Stimulated activated CD8-positive, alpha-beta memory T cell treated with anti-CD3 and anti-CD28 coated beads, Interleukin-7, amount 100 ng/mL, for 48 hours (primary cell): ENCODE data around the gene BSND.
"Not testable (repeated sequence)": the region's sequence is repeated elsewhere in the genome, so short reads cannot be mapped to it uniquely, and the experiment has no call there.

Experiments used
- DNase-seq, 2 donors: peaks; one replicate each; pipeline ENCODE4 v3.0.0-alpha.2; 2020; ENCODE audit warnings: low read depth in 1 of 2; ENCODE audit errors: extremely low read depth in 1 of 2

Gene BSND

DNA sequence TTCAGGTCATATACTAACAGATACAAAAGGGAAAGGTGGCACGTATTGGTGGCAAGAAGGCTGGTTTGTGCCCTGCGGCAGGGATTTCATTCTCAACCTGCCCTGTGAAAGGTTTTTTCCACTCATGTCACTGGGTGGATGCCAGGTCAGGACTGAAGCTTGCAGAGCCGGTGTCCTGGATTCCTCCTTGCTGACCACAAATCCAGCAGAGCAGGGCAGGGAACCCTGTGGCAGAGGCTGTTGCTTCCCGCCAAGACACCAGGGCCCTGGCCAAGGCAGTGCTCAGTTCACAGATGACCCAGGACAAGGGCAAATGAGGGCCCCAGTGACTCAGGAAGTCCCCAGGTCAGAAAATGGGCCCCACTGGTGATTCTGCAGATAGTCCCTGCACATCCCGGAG, 16.4 kb downstream of the BSND start:
- no peak for DNase-seq

DNA sequence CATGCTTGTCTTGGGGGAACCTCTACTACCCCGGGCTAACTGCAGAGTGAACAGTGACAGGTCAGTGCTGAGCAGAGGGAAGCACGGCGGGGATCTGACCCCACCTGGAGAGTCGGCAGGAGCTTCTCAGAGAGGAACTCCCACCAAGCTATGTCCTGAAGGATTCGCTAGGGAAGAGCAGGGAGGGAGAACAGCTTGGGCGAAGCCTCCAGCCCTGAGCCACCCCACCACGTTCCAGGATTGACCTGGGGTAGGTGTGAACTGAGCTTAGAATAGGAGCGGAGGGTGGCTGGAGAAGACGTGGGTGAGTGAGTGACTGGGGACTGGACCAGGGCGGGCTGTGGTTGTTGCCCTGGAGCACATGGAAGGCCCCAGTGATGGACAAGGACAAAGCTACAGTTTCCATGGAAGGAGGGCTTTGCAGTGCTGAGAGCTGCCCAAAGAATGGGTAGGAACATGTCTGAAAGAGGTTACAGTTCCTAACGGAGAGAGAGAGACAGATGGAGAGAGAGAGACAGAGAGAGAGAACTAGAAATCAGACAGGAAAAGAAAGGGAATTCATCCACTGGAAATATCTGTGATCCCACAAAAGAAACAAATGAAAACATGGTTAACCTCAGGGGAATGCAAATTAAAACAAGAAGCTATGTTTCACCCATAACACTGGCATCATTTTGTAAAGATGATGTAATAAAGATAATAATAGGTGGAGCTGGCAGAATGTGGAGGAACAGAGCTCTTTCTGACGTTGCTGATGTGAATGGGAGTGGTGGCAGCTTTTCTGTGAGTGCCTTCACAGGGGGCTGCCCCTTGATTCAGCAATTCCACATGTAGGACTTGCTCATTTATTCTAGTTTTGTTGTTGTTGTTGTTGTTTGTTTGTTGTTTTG, 17.2 kb downstream of the BSND start:
- DNase-seq = no peak

DNA sequence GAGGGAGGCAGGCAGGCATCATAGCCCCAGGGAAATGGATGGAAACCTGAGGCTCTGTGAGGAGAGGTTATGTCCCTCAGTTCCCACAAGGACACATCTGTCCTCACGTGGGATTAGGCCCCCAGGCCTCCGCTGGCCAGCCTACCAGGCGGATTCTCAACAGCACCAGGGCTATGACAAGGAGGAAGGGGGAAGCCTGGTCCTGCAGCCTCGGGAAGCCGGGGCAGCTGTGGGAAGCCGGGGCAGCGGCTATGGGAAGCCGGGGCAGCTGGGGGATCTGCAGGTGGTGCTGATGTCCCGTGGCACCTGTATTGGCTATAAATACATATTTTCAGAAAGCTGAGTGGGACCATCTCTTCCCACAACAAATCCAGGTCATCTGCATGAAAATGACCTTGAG, 19.7 kb downstream of the BSND start:
- DNase-seq = no peak

DNA sequence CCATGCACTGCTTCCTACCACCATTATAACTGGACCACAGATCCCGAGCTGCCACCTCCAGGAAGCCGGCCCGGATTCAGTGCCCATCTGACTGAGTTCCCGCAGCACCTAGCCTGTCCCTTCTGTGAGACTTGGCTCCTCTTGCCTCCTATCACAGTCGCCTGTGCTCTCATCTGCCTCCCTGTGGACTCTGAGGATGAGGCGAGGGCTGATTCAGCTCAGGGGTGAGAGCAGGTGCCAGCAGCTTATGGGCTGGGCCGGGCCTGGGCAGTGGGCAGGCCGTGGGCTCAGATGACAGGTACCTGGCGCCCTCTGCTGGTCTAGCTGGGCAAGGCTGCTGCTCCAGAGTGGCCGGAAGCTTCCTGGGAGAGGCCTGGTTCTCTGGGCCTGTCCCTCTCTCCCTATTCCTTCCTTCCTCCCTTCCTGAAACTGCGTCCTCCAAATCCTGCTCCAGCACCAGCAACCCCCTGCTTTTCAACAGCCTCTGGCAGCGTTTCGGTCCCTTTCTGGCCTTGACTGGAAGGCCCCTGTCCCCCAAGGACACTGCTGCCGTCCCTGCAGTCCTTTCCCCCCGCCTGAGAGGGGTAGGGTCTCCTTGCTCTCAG, 23.3 kb downstream of the BSND start:
- peak; percentile 34 to 56 for DNase-seq

DNA sequence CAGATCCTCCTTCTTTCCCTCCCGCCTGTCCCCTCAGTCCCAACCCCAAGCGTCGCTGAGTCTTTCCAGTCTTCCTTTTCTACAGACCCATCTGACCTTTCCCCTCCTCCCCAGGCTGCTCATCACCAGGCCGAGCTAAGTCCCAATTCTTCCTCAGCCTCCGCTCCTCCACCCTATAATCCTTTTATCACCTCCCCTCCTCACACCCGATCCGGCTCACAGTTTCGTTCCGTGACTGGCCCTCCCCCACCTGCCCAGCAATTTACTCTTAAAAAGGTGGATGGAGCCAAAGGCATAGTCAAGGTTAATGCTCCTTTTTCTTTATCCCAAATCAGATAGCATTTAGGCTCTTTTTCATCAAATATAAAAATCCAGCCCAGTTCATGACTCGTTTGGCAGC, 25.4 kb downstream of the BSND start:
- DNase-seq = not testable (repeated sequence)

DNA sequence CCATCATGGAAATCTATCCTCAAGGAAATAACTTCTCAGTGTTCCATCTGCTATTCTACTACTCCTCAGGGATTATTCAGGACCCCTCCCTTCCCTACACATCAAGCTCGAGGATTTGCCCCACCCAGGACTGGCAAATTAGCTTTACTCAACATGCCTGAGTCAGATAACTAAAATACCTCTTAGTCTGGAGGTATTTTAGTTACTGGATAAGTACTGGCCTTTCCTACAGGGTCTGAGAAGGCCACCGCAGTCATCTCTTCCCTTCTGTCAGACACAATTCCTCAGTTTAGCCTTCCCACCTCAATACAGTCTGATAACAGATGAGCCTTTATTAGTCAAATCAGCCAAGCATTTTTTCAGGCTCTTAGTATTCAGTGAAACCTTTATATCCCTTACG, 27.9 kb downstream of the BSND start:
- DNase-seq = not testable (repeated sequence)

DNA sequence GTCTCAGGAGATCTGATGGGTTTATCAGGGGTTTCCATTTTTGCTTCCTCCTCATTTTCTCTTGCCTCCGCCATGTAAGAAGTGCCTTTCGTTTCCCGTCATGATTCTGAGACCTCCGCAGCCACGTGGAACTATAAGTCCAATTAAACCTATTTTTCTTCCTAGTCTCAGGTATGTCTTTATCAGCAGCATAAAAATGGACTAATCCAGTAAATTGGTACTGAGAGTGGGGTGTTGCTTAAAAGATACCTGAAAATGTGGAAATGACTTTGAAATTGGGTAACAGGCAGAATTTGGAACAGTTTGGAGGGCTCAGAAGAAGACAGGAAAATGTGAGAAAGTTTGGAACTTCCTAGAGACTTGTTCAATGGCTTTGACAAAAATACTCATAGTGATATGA, 32.4 kb downstream of the BSND start:
- DNase-seq = not testable (repeated sequence)

DNA sequence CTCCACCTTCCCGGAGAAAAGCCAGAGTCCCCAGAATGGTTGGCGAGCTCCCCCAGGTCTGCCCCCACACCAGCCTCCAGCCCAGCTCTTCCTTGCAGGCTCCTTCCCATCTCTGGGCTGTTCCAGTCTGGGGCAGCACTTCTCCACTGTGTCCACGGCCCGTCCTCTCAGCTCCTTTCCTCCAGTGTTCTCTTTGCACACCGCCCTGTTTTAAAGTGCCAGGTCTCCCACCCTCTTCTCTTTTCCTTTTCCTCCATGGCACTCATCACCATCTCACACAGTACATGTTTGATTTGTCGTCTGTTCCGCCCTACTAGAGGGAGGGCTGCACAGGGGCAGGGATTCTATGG, 34.5 kb downstream of the BSND start:
- no peak for DNase-seq

DNA sequence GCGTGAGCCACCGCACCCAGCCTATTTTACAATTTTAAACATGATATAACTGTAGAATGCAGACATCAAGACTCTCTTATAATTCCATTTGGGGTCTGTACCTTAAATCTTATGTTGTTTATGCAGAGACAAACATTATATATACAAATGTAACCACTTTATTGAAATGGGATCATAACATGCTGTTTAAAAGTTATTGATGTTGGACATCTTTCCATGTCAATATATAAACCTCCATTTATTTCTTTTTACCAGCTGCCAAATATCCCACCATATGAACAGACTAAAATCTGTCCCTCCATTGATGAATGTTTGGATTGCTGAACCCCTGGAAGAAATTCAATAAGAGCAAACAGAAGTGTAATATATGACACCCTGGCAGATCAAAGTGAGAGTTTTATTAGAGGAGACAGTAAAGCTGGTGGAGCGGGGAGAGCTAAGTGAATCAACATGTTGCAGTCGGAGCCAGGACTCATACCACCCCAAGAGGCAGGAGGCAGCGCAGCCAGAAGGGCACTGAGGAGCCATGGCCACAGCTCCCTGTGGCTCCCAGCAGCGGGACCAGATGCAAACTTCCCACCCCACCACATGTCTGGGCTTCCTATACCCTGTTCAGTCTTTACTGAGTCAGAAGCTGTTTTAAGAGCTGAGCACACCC, 35.9 kb downstream of the BSND start:
- no peak for DNase-seq

DNA sequence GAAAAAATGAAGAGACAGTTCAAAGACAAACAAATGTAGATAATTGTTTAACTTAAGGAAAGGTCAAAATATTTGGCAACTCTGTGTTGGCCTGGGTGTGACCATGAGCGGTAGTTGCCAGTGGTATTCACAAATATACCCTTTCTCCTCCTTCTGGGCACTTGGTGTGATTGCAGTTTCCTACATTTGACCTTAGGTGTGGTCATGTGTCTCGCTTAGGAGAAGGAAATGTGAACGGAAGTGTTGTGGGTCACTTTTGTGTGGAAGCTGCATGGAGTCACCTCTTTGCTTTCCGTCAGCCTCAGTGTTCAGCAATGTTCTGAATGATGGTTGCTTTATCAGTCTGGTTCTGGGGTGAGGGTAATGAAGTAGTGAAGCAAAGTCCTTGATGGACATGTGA, 37.2 kb downstream of the BSND start:
- no peak for DNase-seq

DNA sequence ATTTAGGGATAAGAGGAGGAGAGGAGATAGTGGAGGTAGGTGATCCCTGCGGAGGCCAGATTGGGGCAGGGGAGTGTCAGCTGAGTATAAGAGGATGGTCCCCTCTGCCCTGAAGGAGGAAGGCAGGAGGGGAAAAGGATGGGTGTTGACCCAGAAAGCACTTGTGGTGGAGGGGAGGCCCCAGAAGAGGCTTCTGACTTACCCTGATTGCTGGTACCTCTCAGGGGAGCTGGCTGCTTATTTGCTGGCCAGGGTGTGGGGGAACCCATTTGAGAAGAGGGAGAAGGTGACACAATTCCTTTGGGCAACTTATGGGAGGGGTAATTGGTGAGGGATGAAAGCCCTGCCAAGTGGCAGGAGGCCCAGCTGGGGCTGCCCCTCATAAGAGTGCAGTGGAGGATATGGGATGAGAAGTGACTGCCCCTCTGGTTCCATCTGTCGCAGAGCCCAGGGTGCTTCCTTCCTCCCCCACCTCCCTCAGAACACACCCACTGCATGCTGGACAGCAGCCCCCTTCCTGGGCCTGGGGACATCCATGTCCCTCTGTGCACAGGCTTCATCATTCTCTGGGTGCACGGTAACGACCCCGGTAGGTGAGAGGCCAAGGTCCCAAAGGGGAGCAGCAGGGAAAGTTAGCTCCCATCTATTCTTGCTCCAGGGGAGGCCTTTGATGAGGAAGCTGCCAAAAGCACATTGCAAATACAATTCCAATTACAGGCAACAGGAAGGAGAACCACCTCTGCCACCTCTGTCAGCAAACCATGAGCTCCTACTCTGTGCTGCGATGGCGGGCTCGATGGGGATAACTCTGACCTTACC, 39.2 kb downstream of the BSND start:
- DNase-seq = no peak

DNA sequence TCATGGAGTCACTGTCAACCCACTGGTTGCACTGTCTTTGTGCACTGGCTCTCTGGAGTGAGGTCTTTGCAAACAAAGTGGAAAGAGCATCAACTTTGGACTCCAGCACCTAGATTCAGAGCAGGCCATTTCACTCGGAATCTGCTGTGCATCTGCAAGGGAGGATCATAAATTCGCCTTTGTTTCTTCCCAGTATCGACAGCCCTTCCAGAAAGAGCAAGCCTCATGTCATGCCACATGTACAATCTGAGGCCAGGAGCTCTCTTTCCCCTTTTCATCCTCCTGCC, 39.8 kb downstream of the BSND start:
- DNase-seq = no peak

DNA sequence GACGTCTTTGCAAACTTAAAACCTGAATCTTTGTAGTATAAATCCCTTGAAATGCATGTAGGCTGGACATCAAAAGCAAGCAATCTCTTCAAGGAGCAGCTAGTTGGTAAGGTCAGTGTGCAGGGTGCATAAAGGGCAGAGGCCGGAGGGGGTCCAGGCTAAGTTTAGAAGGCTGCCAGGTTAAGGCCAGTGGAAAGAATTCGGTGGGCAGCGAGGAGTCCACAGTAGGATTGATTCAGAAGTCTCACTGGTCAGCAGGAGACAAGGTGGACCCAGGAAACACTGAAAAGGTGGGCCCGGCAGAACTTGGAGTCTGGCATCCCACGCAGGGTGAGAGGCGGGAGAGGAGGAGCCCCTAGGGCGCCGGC, 40.2 kb downstream of the BSND start:
- no peak for DNase-seq

DNA sequence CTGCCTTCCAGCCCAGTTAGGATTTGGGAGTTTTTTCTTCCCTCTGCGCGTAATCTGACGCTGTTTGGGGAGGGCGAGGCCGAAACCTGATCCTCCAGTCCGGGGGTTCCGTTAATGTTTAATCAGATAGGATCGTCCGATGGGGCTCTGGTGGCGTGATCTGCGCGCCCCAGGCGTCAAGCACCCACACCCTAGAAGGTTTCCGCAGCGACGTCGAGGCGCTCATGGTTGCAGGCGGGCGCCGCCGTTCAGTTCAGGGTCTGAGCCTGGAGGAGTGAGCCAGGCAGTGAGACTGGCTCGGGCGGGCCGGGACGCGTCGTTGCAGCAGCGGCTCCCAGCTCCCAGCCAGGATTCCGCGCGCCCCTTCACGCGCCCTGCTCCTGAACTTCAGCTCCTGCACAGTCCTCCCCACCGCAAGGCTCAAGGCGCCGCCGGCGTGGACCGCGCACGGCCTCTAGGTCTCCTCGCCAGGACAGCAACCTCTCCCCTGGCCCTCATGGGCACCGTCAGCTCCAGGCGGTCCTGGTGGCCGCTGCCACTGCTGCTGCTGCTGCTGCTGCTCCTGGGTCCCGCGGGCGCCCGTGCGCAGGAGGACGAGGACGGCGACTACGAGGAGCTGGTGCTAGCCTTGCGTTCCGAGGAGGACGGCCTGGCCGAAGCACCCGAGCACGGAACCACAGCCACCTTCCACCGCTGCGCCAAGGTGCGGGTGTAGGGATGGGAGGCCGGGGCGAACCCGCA, 40.8 kb downstream of the BSND start, which contains the start of gene PCSK9:
Gene PCSK9, plus strand, starts transcription at position 207 of the 741 bp plus-strand sequence. Its CDS starts 290 bp downstream, at position 497.
- DNase-seq = no peak

DNA sequence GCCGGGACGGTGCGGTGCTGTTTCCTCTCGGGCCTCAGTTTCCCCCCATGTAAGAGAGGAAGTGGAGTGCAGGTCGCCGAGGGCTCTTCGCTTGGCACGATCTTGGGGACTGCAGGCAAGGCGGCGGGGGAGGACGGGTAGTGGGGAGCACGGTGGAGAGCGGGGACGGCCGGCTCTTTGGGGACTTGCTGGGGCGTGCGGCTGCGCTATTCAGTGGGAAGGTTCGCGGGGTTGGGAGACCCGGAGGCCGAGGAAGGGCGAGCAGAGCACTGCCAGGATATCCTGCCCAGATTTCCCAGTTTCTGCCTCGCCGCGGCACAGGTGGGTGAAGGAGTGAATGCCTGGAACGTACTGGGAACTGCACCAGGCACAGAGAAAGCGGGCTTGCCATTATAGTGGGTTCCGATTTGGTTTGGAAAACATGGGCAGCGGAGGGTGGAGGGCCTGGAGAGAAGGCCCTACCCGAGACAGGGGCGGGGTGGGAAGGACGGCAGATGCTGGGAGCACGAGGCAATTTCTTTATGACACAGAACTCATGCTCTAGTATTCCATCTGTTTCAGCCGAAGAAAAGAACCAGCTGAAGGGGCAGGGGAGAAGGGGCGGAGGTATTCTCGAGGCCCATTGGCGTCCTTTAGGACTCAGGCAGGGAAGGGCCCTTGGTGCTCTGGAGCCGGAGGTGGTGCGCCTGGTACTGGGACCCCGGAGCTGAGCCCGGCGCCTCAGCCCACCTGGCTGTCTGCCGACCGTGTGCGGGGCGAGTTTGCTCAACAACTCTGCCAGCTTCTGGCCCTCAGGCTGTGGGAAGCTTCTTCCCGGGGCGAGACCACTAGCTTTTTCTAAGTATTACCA, 41.6 kb downstream of the BSND start:
- no peak for DNase-seq

DNA sequence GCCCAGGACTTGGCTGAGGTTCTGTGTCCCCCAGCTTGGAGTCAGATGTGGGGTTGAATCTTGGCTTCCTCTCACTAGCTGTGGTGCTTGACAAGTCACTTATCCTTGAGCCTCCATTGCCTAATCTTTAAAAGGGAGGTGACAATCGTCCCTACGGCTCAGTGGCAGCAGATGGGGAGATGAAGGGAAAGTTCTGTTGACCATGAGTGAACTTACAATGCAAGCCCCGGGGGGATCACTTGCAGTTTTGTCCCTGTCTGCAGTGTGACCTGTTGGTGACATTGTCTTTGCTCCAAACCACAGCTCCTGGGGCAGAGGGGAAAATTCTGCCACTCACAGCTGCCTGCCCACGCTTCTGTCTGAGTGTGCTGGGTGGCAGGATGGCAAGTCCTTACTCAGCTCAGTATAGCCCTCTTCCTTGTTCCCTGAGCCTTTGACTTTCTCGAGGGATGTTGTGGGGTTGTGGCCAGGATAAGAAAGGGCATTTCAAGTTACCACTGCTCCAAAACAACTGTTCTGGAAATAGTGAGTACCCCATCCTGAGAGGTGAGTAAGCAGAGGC, 42.3 kb downstream of the BSND start:
- DNase-seq = no peak

DNA sequence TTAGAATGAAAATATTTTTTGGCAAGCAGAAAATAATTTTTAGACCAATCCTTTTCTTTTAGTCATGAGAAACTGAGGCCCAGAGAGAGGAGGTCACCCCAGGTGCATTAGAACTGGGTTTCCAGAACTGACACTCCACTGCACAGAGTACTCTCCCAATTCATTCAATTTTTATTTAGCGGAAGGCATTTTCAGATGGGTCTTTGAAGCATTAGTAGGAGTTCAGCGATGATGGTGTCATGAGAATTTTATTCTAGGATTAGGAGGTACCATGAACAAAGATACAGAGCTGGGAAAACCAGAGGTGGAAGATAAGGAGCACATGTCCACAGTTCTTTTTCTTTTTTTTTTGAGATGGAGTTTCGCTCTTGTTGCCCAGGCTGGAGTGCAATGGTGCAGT, 42.9 kb downstream of the BSND start:
- DNase-seq = no peak

DNA sequence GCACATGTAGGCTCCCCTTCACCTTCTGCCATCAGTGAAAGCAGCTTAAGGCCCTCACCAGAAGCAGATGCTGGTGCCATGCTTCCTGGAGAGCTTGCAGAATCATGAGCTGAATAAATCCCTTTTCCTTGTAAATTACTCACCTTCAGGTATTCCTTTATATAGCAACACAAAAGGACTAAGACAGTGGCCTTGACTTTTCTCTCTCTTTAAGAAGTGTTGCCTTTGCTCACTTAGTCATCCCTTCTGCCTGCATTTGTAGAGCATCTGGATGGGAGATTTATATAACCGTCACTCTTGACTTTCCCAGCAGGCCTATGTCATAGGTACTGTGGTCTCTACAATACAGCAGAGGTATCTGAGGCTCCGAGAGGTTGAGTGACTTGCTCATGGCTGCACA, 44.3 kb downstream of the BSND start:
- DNase-seq = no peak

DNA sequence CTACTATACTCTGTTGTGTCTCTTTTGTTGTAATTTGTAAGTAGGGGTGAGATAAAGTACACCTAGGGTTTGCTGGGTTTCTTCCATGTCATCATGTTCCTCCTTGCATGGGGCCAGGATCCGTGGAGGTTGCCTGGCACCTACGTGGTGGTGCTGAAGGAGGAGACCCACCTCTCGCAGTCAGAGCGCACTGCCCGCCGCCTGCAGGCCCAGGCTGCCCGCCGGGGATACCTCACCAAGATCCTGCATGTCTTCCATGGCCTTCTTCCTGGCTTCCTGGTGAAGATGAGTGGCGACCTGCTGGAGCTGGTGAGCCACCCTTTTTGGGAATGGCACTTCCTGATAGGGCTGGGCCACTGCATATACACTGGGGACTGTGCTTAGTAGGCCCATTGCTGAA, 45.0 kb downstream of the BSND start:
- no peak for DNase-seq
